ENCODE data around the gene GIGYF2. TPM values are rescaled to one million over a fixed set of nuclear protein-coding genes. Genes with fewer than 3 reads are reported as not detected.
"Not testable (repeated sequence)": the region's sequence is repeated elsewhere in the genome, so short reads cannot be mapped to it uniquely, and the experiment has no call there.

The GIGYF2 gene
- polyA plus RNA-seq, 4 donors, result 51.2 to 69.2 (median 65.8) TPM

DNA sequence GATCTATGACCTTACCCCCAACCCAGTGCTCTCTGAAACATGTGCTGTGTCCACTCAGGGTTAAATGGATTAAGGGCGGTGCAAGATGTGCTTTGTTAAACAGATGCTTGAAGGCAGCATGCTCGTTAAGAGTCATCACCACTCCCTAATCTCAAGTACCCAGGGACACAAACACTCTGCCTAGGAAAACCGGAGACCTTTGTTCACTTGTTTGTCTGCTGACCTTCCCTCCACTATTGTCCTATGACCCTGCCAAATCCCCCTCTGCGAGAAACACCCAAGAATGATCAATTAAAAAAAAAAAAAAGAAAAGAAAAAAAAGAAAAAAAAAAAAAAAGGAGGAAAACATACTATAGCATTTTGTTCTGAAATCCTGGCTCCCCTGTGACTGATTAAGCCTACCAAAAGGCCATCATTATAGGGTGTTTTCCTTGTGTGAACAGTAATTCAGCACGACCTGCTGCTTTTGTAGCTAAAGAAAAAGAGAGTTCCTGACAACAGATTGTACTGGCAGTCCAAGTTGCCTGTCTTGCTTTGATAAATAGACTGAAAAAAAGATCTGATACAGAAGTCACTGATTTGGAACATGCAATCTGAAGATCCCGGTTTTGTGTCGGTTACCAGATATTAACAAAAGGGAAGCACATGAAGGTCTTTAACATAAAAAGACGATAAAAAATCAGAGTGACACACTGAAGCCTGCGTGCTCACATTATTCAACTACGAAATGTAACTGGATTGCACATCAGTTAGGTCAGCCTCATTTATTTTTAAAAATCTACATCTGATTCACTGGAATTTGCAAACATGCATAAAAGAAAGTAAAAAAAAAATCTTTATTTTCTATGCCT lies 210.0 kb downstream of the GIGYF2 start:
- DNase-seq (ENCODE audit: low read depth in 4 of 4, low spot score in 3 of 4), result not testable (repeated sequence)

DNA sequence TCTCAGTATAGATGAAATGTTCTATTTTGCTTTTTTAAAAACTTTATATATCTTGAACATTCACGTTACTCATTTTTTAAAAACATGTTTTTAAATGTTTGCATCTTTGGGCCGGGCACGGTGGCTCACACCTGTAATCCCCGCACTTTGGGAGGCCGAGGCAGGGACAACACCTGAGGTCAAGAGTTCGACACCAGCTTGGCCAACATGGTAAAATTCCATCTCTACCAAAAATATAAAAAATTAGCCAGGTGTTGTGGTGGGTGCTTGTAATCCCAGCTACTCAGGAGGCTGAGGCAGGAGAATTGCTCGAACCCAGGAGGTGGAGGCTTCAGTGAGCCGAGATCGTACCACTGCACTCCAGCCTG lies 210.6 kb downstream of the GIGYF2 start:
- not testable (repeated sequence) for DNase-seq (ENCODE audit: low read depth in 4 of 4, low spot score in 3 of 4)

DNA sequence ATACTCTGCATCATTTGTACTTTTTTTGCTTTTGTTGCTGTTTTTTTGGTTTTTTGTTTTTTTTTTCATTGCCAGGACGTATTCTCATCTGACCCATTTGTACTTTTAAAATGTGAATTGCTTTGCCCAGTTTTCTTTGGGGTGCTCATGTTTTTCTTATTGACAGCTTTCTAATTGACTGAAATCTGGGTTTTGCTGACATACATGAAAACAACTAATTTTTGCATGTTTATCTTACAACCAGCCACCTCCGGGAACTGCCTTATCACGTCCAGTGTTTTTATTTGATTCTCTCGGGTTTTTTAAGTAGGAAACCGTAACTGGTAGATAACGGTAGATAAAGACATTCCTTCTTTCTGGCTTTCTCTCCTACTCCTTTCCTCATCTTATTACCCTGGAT lies 211.6 kb downstream of the GIGYF2 start:
- DNase-seq (ENCODE audit: low read depth in 4 of 4, low spot score in 3 of 4), result no peak

Other genes starting within 250 kb of the GIGYF2 start
- gene ALPI, start 241.2 kb upstream of the GIGYF2 start, polyA plus RNA-seq (ENCODE audit: insufficient read length in 4 of 4), result under 1 TPM in 2 of 4 donors, not detected in 2; 0.06 to 0.09 TPM
- gene ECEL1, start 209.5 kb upstream of the GIGYF2 start, polyA plus RNA-seq (ENCODE audit: insufficient read length in 4 of 4), result 10 to 100 TPM; 11.7 to 18.8 (median 14.3) TPM
- gene PRSS56, start 176.9 kb upstream of the GIGYF2 start, polyA plus RNA-seq (ENCODE audit: insufficient read length in 4 of 4), result under 1 TPM in 2 of 4 donors, not detected in 2; 0.15 to 0.29 TPM
- gene CHRND, start 171.2 kb upstream of the GIGYF2 start, polyA plus RNA-seq (ENCODE audit: insufficient read length in 4 of 4), result under 1 TPM; 0.52 to 0.85 (median 0.66) TPM
- 1 to 10 TPM in 3 of 4 donors, under 1 TPM in 1; 0.73 to 2.2 (median 1.5) TPM for gene CHRNG, start 157.6 kb upstream of the GIGYF2 start, polyA plus RNA-seq (ENCODE audit: insufficient read length in 4 of 4)
- 10 to 100 TPM in 3 of 4 donors, 1 to 10 TPM in 1; 9.5 to 15.6 (median 11.9) TPM for gene TIGD1, start 146.8 kb upstream of the GIGYF2 start, polyA plus RNA-seq (ENCODE audit: insufficient read length in 4 of 4)
- 100 to 1,000 TPM in 2 of 4 donors, 10 to 100 TPM in 2; 96.4 to 110 (median 102) TPM for gene EIF4E2, start 146.6 kb upstream of the GIGYF2 start, polyA plus RNA-seq (ENCODE audit: insufficient read length in 4 of 4)
- gene EFHD1, start 63.7 kb upstream of the GIGYF2 start, polyA plus RNA-seq (ENCODE audit: insufficient read length in 4 of 4), result 10 to 100 TPM; 16.4 to 90.4 (median 74.1) TPM
- gene KCNJ13, start 79.2 kb downstream of the GIGYF2 start, polyA plus RNA-seq (ENCODE audit: insufficient read length in 4 of 4), result 1 to 10 TPM in 3 of 4 donors, under 1 TPM in 1; 0.35 to 2.5 (median 2.3) TPM
- 1 to 10 TPM; 1.2 to 2.4 (median 1.7) TPM for gene SNORC, start 172.9 kb downstream of the GIGYF2 start, polyA plus RNA-seq (ENCODE audit: insufficient read length in 4 of 4)

Measured in left renal pelvis (tissue), 4 donors.